SK-N-SH treated with all-trans-retinoic acid at 6 μM for 48 hours (cell line): Measurements from ENCODE around the gene ZDHHC8.

ENCODE experiments used
- ATAC-seq: fragments of 200-7000 bp; cut with Tn5 transposase; 3 replicates; pipeline ENCODE4 v1.9.1; 2020; ENCODE audit warnings: mild to moderate bottlenecking, moderate library complexity
- ARNTL ChIP-seq: fragments of 450-650 bp; formaldehyde crosslinking; IDR thresholded peaks from 2 replicates; pipeline ENCODE4 v1.5.0; 2020; ENCODE audit warnings: low read depth, mild to moderate bottlenecking, moderate library complexity, borderline replicate concordance
- BACH2 ChIP-seq: fragments of 250-450 bp; sonication (Bioruptor Pico); IDR thresholded peaks from 2 replicates; pipeline ENCODE4 v1.9.0; 2021; ENCODE audit warnings: mild to moderate bottlenecking, borderline replicate concordance
- CREB5 ChIP-seq: fragments of 250-450 bp; sonication (Bioruptor Pico); IDR thresholded peaks from 2 replicates; pipeline ENCODE4 v1.5.1; 2020; ENCODE audit warnings: low read depth, mild to moderate bottlenecking, moderate library complexity
- CSDC2 ChIP-seq: fragments of 250-450 bp; sonication (Bioruptor Pico); IDR thresholded peaks from 2 replicates; pipeline ENCODE4 v1.5.0; 2020; ENCODE audit warnings: mild to moderate bottlenecking, moderate library complexity
- CSRNP3 ChIP-seq: fragments of 250-450 bp; sonication (Bioruptor Pico); IDR thresholded peaks from 2 replicates; pipeline ENCODE4 v1.5.1; 2021; ENCODE audit warnings: mild to moderate bottlenecking, moderate library complexity
- GLIS3 ChIP-seq: fragments of 250-450 bp; sonication (Bioruptor Pico); IDR thresholded peaks from 2 replicates; pipeline ENCODE4 v1.5.0; 2020; ENCODE audit warnings: mild to moderate bottlenecking, moderate library complexity
- OSR1 ChIP-seq: fragments of 250-450 bp; sonication (Bioruptor Pico); IDR thresholded peaks from 2 replicates; pipeline ENCODE4 v1.8.0; 2022; ENCODE audit warnings: moderate library complexity, mild to moderate bottlenecking, inconsistent platforms
- PATZ1 ChIP-seq: fragments of 250-450 bp; sonication (Bioruptor Pico); IDR thresholded peaks from 2 replicates; pipeline ENCODE4 v1.8.0; 2020; ENCODE audit warnings: mild to moderate bottlenecking, moderate library complexity, borderline replicate concordance
- RARB ChIP-seq: fragments of 250-450 bp; sonication (Bioruptor Pico); IDR thresholded peaks from 2 replicates; pipeline ENCODE4 v1.8.0; 2021; ENCODE audit warnings: mild to moderate bottlenecking, moderate library complexity
- SNAI2 ChIP-seq: fragments of 250-450 bp; sonication (Bioruptor Pico); IDR thresholded peaks from 2 replicates; pipeline ENCODE4 v1.5.0; 2020; ENCODE audit warnings: mild to moderate bottlenecking, moderate library complexity
- TCF4 ChIP-seq: fragments of 250-450 bp; sonication (Bioruptor Pico); IDR thresholded peaks from 2 replicates; pipeline ENCODE4 v1.8.0; 2021; ENCODE audit warnings: mild to moderate bottlenecking, moderate library complexity, borderline replicate concordance
- TOX ChIP-seq: fragments of 250-450 bp; sonication (Bioruptor Pico); IDR thresholded peaks from 2 replicates; pipeline ENCODE4 v1.8.0; 2021; ENCODE audit warnings: mild to moderate bottlenecking, moderate library complexity, borderline replicate concordance
- TSHZ2 ChIP-seq: fragments of 250-450 bp; sonication (Bioruptor Pico); IDR thresholded peaks from 2 replicates; pipeline ENCODE4 v1.5.0; 2020; ENCODE audit warnings: mild to moderate bottlenecking, moderate library complexity
- ZFP3 ChIP-seq: fragments of 250-450 bp; sonication (Bioruptor Pico); IDR thresholded peaks from 2 replicates; pipeline ENCODE4 v1.5.0; 2020; ENCODE audit warnings: mild to moderate bottlenecking, moderate library complexity
- ZFP30 ChIP-seq: fragments of 450-650 bp; formaldehyde crosslinking; IDR thresholded peaks from 2 replicates; pipeline ENCODE4 v1.5.0; 2022; ENCODE audit warnings: mild to moderate bottlenecking, moderate library complexity

ZDHHC8 gene

GRCh38 chr22:20173772-20174171 lies 42.2 kb downstream of the ZDHHC8 start (continued):
- TF ChIP-seq CSRNP3 (no peak), PATZ1 (no peak), TOX (no peak), RARB (no peak)
- TF ChIP-seq, all 23 proteins: peak for 0

GRCh38 chr22:20174785-20175596 lies 43.4 kb downstream of the ZDHHC8 start:
- TF ChIP-seq TCF4 (CRISPR knock-in tag) = no peak
- no peak for TF ChIP-seq ARNTL (CRISPR knock-in tag)
- TF ChIP-seq SNAI2 = no peak
- TF ChIP-seq ZFP3 (CRISPR knock-in tag) = peak; percentile 90; the same call in 1 of the 2 replicates
- ATAC-seq = peak; percentile 70

- TF ChIP-seq CSRNP3 (no peak), CSDC2 (no peak), ZFP3 (CRISPR knock-in tag) (no peak), ARNTL (CRISPR knock-in tag) (no peak), GLIS3 (CRISPR knock-in tag) (no peak), BACH2 (CRISPR knock-in tag) (no peak), PATZ1 (no peak), OSR1 (CRISPR knock-in tag) (no peak)
- peak; percentile 51 for ATAC-seq
These were observed 43.9 kb downstream of the ZDHHC8 start for GRCh38 chr22:20175597-20175900.

- TF ChIP-seq TOX = no peak
- TF ChIP-seq ZFP30 (CRISPR knock-in tag) = no peak
- no peak for TF ChIP-seq PATZ1
- no peak for TF ChIP-seq RARB
- TF ChIP-seq CSDC2 = no peak
- no peak for TF ChIP-seq BACH2 (CRISPR knock-in tag)
- TF ChIP-seq ZFP3 (CRISPR knock-in tag) = no peak
- no peak for TF ChIP-seq CREB5
- no peak for TF ChIP-seq SNAI2
- TF ChIP-seq TSHZ2 (CRISPR knock-in tag) = no peak
- no peak for TF ChIP-seq OSR1 (CRISPR knock-in tag)
- no peak for TF ChIP-seq CSRNP3
These were observed 44.9 kb downstream of the ZDHHC8 start for GRCh38 chr22:20176421-20177085.

More at GRCh38 chr22:20176421-20177085, 44.9 kb downstream of the ZDHHC8 start:
- ATAC-seq = no peak
